TTC549 (cell line): ENCODE data around the gene MSH5.
A peak's percentile ranks its signal among the peaks of the same experiment; 100 is the strongest.
"Not testable (repeated sequence)": the region's sequence is repeated elsewhere in the genome, so short reads cannot be mapped to it uniquely, and the experiment has no call there.

Source experiments
- FAIRE-seq: peaks from 2 replicates; lab custom pipeline; 2012; peaks lifted over from hg19 to GRCh38; lab: Jason Lieb, UNC

MSH5 gene

DNA sequence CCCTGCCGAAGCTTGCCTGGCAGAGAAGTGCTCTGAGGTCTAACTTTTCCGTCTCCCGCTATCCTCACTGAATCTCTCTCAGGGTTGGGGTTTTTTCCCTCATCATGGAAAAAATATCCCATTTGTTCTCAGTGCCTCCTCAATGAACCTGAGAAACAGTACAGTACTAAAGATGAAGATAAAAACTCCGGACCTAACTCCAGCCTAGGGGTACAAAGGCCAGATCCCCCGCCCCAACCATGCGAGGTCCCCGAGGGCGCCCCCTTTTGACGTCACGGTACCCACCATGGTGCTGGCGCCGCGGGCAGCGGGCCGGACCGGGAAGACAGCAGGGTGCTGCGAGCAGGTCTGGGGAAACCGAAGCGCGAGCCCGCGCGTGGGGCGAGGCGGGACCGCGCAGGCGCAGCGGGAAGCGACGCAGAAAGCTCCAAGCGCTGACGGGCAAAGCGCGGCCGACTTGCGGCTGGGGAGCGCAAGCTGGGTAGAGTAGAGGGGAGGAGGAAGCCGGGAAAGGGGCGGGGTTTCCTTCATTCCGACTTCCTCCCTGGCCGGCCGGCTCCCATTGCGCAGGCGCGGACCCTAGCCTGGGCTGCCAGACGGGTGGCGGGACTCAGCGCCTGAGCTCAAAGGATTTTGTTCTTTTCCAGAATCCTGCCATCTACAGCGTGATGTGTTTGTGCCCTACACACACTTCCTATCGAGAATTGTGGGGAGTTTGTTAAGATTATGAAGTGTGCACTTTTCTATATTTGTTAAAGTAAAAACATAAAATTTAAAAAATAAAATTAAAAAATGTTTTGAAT, 66.9 kb downstream of the MSH5 start, which contains the start of gene LSM2:
LSM2 (minus strand) TSS at position 497 of the 803 bp plus-strand sequence; CDS start at position 288, 209 bp downstream.
- peak; percentile 9 for FAIRE-seq

DNA sequence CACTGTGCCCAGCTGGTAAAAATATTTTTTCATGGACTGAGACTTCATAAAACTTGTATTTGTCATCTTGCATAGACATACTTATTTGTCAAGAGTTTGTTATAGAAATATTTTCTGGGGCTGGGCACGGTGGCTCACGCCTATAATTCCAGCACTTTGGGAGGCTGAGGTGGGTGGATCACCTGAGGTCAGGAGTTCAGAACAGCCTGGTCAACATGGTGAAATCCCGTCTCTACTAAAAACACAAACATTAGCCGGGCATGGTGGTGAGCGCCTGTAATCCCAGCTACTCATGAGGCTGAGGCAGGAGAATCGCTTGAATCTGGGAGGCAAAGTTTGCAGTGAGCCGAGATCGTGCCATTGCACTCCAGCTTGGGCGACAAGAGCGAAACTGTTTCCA, 68.8 kb downstream of the MSH5 start:
- FAIRE-seq = not testable (repeated sequence)

DNA sequence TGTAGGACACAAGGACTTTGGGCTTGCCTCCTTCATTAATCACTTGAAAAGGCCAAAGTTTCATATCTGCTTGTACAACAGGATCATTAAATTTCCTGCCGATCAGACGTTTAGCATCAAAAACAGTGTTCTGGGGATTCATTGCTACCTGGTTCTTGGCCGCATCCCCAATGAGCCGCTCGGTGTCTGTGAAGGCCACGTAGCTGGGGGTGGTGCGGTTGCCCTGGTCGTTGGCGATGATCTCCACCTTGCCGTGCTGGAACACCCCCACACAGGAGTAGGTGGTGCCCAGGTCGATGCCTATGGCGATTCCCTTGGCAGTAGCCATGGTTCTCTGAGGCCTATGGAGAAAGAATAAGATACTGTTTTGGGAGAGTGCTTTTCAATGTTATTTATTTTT, 71.8 kb downstream of the MSH5 start:
- FAIRE-seq = no peak
